Neural cell (in vitro differentiated cells): ENCODE results near the gene FERMT1.

Experiments used
- CTCF ChIP-seq: fragments of 450-650 bp; IDR thresholded peaks from 2 replicates; pipeline ENCODE4 v1.5.1; 2014; ENCODE audit warnings: antibody characterized with exemption, mild to moderate bottlenecking, moderate library complexity; ENCODE audit not compliant: poor library complexity, severe bottlenecking
- EP300 ChIP-seq: fragments of 450-650 bp; conservative IDR thresholded peaks from 2 replicates; pipeline ENCODE4 v1.6.1; 2014; ENCODE audit warnings: antibody characterized with exemption, mild to moderate bottlenecking, moderate library complexity; ENCODE audit not compliant: poor library complexity, severe bottlenecking
- EZH2 ChIP-seq: fragments of 200-600, 300-800 bp; shearing (Covaris generic), sonication (generic); IDR thresholded peaks from 2 replicates; pipeline ENCODE4 v1.6.1; 2014; ENCODE audit warnings: antibody characterized with exemption, low read length, borderline replicate concordance, mild to moderate bottlenecking; ENCODE audit not compliant: insufficient read depth, poor library complexity, severe bottlenecking
- MXI1 ChIP-seq: fragments of 450-650 bp; conservative IDR thresholded peaks from 2 replicates; pipeline ENCODE4 v1.6.1; 2014; ENCODE audit warnings: antibody characterized with exemption, mild to moderate bottlenecking; ENCODE audit not compliant: poor library complexity, severe bottlenecking
- POLR2AphosphoS5 ChIP-seq: IDR thresholded peaks from 2 replicates; pipeline ENCODE4 v1.6.1; 2012
- RAD21 ChIP-seq: fragments of 450-650 bp; conservative IDR thresholded peaks from 2 replicates; pipeline ENCODE4 v1.6.1; 2014; ENCODE audit warnings: antibody characterized with exemption, mild to moderate bottlenecking, moderate library complexity
- REST ChIP-seq: IDR thresholded peaks from 2 replicates; pipeline ENCODE4 v1.6.1; 2012; ENCODE audit warnings: borderline replicate concordance
- TAF1 ChIP-seq: IDR thresholded peaks from 2 replicates; pipeline ENCODE4 v1.6.1; 2012; ENCODE audit warnings: low read depth

GRCh38 chr20:6127825-6128224 lies 5.0 kb upstream of the FERMT1 start:
- TF ChIP-seq EZH2 = no peak
- no peak for TF ChIP-seq EP300
- TF ChIP-seq CTCF = no peak
- TF ChIP-seq POLR2AphosphoS5 = no peak
- TF ChIP-seq REST = no peak
- no peak for TF ChIP-seq MXI1
- TF ChIP-seq RAD21 = no peak
- TF ChIP-seq TAF1 = no peak
